Stimulated activated CD8-positive, alpha-beta memory T cell treated with anti-CD3 and anti-CD28 coated beads, Interleukin-12 subunit alpha, Interleukin-12 subunit beta, amount 100 ng/mL, for 24 hours (primary cell): ENCODE measurements around the gene SOX14.

Experiments used
- DNase-seq: peaks from one replicate; pipeline ENCODE4 v3.0.0-alpha.2; 2020; ENCODE audit errors: extremely low read depth

SOX14 gene

DNA sequence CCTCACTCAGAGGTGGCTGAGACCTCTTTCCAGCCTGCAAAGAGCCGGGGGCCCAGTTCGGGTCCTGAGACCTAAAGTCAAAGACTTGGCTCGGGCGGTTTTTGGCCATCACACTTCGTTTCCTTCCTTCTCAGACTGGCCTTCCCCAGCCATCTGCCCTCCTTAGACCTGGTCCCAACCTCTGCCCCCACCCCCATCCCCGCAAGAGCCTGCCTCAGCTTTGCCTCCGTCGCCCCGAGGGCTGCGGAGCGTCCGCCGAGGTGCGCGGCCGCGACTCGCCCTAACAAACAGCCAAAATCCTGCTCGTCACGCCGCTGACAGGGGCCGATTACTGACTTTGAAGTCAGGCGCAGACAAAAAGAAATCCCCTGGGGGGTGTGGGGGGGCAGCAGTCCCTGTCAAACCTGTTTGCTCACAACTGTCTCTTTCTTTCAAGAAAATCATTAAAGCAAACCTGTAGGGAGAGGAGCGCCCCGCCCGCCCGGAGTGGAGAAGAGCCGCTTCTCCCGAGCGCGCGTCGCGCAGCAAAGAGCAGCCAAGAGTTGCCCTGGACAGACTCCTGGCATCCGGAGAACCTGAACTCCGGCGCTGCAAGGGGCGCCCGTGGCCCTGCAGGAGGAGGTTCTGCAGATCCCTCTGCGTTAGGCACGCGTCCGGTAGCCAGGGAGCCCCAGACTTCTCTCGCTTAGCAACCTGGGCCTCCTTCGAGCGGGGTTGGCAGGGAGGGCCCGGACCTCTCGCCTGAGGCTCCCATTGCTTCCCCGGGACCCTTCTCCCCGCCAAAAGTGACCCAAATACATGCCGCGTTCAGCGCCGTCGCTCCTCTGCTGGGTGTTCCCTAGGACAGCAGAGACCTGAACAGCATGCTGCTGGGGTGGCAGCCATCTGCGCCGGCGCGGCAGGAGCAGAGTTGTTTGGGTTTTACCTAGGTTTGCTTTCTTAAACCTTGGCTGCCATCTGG, 4.5 kb downstream of the SOX14 start:
- DNase-seq = no peak

- no peak for DNase-seq
These were observed 5.4 kb downstream of the SOX14 start for GRCh38 chr3:137769322-137770065.

DNA sequence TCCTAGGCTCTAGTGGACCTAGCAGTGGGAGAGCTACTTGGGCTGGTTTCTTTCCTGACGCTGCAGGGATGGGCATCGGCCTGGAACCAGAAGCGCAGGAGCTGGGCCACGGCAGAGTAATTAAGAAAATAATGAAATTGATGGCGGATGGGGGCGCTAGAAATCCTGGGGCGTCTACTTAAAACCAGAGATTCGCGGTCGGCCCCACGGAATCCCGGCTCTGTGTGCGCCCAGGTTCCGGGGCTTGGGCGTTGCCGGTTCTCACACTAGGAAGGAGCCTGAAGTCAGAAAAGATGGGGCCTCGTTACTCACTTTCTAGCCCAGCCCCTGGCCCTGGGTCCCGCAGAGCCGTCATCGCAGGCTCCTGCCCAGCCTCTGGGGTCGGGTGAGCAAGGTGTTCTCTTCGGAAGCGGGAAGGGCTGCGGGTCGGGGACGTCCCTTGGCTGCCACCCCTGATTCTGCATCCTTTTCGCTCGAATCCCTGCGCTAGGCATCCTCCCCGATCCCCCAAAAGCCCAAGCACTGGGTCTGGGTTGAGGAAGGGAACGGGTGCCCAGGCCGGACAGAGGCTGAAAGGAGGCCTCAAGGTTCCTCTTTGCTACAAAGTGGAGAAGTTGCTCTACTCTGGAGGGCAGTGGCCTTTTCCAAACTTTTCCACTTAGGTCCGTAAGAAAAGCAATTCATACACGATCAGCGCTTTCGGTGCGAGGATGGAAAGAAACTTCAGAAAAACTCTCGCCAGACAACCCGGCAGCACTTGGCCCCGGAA, 6.1 kb downstream of the SOX14 start:
- no peak for DNase-seq

- no peak for DNase-seq
These were observed 6.8 kb downstream of the SOX14 start for GRCh38 chr3:137770835-137771399.

DNA sequence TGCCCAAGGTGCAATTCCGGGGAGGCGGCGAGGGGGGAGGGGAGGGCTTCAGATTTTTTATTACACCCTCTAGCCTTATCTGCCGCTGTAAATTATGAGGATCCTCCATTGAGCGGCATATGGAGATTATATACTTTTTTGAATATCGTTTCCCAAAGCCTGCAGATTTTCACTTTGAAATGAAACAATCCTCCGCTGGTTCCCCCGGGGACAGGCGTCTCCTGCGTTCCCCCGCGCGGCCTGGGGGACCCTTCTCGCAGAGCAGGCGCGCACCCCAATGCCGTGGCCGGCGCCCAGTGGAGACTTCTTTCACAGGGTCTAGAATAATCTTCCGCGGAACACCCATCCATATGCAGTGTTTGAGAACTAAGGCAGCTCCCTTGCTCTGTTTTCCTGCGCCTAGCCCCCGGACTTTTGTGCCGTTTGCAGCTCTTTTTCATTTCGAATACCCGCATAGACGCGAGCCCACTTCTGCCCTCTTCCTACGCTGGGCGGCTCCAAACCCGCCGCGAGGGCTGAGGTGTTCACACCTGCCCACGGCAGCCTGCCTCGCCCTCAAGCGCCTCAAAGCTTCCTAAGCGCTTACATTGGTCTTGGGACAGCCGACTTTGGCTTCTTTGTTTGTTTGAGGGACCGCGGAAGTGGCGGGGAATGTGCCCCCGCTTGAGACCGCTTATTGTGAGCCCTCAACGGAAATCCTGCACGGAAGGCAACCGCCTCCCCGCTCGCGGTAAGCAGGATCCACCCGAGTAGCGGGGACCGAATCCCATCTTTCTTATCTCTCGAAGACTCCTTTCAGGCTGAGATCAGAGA, 7.5 kb downstream of the SOX14 start:
- DNase-seq = no peak

DNA sequence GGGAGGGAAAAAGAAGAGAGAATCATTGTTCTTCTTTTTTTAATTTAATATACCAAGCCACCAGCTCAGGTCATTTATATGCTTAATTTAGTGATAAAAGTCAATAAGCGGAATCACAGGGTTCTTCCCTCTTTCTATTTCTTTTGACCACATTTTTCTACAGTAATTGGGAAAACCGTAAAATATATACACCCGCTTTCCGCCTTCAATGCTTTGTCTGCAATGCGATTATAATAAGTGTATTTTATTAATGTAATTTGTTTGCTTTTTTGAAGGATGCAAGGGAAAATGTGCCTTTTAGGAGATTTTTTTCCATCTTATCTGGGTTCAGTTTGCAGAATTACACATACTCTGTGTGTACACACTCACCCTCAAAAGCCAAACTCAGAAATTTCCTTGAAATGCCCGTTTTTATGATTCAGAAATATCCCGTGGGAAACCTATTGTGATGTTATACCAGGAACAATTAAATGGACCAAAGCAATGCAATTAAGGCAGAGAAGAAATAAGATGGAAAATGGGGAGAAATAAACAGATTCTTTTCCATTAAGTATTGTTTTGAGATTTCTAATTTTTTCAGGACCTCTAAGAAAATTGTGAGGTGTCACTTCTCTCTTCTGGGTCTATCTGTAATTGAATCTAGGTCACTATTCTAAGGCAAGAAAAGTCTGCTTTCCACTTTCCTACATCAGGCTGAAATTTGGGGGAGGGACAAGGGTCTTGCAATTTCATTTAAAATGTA, 8.3 kb downstream of the SOX14 start:
- DNase-seq = no peak

DNA sequence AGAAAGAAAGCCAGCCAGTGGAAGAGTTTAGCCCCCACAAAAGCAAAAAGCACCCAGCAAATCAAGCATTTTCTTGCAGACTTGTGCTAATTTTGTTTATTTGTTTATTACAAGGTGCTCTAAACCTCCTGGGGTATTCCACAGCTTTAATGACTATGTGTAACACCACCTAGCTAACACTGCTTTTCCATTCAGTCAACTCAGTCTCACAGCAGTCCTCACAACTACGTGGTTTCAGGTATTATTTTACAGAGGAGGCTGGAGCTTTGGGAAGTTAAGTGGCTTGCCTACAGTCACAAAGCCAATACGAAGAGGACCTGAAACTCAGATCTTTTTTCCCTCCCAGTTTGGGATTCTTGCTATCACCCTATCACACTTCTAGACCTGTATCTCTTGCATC, 14.8 kb downstream of the SOX14 start:
- no peak for DNase-seq

DNA sequence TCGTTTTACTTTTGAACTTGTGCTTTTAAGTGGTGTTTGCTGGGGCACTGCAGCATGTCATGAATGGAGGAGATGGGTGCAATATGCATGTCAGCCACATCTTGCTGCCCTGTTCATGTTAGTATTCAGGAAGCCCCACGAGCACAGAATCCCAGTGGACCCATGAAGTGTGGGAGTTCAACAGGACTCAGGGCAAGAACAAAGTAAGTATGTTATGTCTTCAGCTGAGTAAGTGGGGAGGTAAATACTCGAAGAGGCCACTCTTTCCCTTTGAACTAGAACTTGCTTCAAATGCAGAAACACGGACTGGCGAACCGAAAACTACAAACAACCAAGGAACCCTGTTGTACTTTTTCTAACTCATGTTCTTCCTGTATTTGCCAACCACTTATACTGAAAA, 23.4 kb downstream of the SOX14 start:
- no peak for DNase-seq

DNA sequence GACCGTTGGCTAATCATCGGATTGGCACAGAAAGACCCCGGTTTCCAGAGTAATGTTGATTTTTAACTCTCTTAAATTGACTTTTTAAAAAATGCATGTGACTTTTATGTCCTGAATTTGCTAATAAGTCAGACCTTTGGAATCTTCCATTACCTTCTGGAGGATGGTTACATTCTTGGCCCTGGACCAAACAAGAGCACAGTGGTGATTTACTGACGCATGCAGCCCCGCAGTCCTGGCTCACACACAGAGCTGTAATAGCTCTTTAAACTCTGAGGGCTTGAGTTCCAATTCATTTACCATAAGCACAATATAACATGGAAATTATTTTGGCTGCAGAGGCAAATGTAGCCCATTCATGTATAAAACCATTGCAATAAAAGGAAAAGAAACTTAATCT, 25.1 kb downstream of the SOX14 start:
- no peak for DNase-seq

- no peak for DNase-seq
These were observed 28.6 kb downstream of the SOX14 start for GRCh38 chr3:137792626-137793271.

GRCh38 chr3:137796993-137797392, 32.9 kb downstream of the SOX14 start:
- DNase-seq = no peak

- DNase-seq = no peak
These were observed 39.1 kb downstream of the SOX14 start for GRCh38 chr3:137803215-137803614.

DNA sequence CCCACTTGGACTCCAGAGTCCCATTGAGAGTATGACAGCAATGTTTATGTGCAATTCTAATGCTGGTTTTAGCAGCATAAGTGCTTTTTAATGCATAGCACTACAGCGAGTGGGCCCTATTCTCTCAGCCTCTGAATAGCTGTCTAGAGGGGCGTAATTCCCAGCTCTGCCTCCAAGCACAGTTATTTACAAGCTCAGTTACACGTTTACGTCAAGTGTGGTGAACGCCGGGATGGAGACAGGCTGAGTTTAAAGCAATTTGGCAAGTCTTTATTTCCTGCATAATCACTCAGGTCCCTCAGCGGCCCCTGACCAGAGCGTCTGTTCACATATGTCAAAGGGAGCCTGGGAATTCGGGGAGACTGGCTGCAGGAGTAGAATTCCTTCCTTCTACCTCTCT, 43.9 kb downstream of the SOX14 start:
- no peak for DNase-seq

DNA sequence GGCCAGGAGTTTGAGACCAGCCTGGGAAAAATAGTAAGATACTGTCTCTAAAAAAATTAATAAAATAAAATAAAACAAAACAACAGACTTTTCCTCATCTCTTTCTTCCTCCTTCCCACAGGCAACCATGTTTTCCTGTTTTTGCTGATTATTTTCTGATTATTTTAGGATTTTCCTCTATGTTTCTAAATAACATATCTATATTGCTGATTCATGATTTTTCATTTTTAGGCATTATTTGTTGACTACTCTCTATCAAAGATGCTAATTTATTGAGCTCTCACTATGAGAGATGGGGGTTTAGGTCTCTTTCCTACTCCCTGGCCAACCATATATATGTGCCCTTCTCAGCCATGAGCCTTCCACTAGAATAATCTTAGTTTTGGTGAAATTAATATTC, 45.4 kb downstream of the SOX14 start:
- no peak for DNase-seq

- no peak for DNase-seq
These were observed 47.9 kb downstream of the SOX14 start for GRCh38 chr3:137812023-137812422.

- no peak for DNase-seq
These were observed 51.1 kb downstream of the SOX14 start for GRCh38 chr3:137815251-137815650.
